HG03520 (cell line): ENCODE measurements around the gene MED29.

Source experiments
- ATAC-seq: cut with Tn5 transposase; IDR thresholded peaks from one replicate; pipeline ENCODE4 v1.9.1; 2021; ENCODE audit warnings: mild to moderate bottlenecking, moderate library complexity; ENCODE audit not compliant: unreplicated experiment

Gene MED29

GRCh38 chr19:39426170-39426569 is 35.0 kb downstream of the MED29 start:
- no peak for ATAC-seq

GRCh38 chr19:39427707-39428106 is 36.5 kb downstream of the MED29 start:
- no peak for ATAC-seq

- ATAC-seq, result no peak
Observed at GRCh38 chr19:39428283-39429112, 37.3 kb downstream of the MED29 start.

GRCh38 chr19:39430675-39431593 is 39.8 kb downstream of the MED29 start:
- ATAC-seq, result peak; percentile 34

GRCh38 chr19:39432677-39433025 is 41.5 kb downstream of the MED29 start:
- no peak for ATAC-seq

- no peak for ATAC-seq
Observed at GRCh38 chr19:39433480-39434079, 42.4 kb downstream of the MED29 start.

- no peak for ATAC-seq
Observed at GRCh38 chr19:39434123-39435076, 43.2 kb downstream of the MED29 start.

GRCh38 chr19:39435499-39436349 is 44.5 kb downstream of the MED29 start, which contains the start of gene RPS16:
Gene RPS16 (minus strand): TSS chr19:39435949. CDS start chr19:39435895, 54 bp downstream.
- peak; percentile 72 for ATAC-seq

- no peak for ATAC-seq
Observed at GRCh38 chr19:39436350-39436716, 45.2 kb downstream of the MED29 start.

- no peak for ATAC-seq
Observed at GRCh38 chr19:39438270-39438934, 47.2 kb downstream of the MED29 start.

- no peak for ATAC-seq
Observed at GRCh38 chr19:39444598-39445195, 53.5 kb downstream of the MED29 start.

- peak; percentile 83 for ATAC-seq
Observed at GRCh38 chr19:39445196-39446111, 54.3 kb downstream of the MED29 start, which contains the start of gene SUPT5H. Gene SUPT5H (plus strand): TSS chr19:39445582. CDS start chr19:39445891, 309 bp downstream.

- no peak for ATAC-seq
Observed at GRCh38 chr19:39446365-39447084, 55.3 kb downstream of the MED29 start.

GRCh38 chr19:39448271-39448670 is 57.1 kb downstream of the MED29 start:
- ATAC-seq, result no peak

- ATAC-seq, result no peak
Observed at GRCh38 chr19:39449116-39449797, 58.1 kb downstream of the MED29 start.
